CD14-positive monocyte (primary cell): Measurements from ENCODE around the gene KIF3C. TPM values are rescaled to one million over a fixed set of nuclear protein-coding genes. Genes with fewer than 3 reads are reported as not detected.

Experiments
- DNase-seq, 3 donors: peaks; one replicate each; pipeline ENCODE4 v3.0.0-alpha.2; 2011 to 2022
- H2AFZ ChIP-seq: 2 replicates; pipeline ENCODE4 v1.6.0; 2012; ENCODE audit warnings: mild to moderate bottlenecking, low read depth, low read length, inconsistent platforms; ENCODE audit not compliant: insufficient read depth, poor library complexity, severe bottlenecking
- H3K27ac ChIP-seq, 2 donors: 1 replicate in 1 of 2; 2 replicates in 1 of 2; pipeline ENCODE4 v1.5.1; 2012 to 2013; ENCODE audit warnings: low read length in 2 of 2, control low read depth in 1 of 2, inconsistent platforms in 1 of 2, low read depth in 1 of 2, mild to moderate bottlenecking in 1 of 2
- H3K27me3 ChIP-seq, 2 donors: one replicate each; pipeline versions ENCODE4 v1.6.0 to v1.6.1; 2011 to 2013; ENCODE audit warnings: low read length in 2 of 2; ENCODE audit not compliant: control insufficient read depth in 2 of 2, insufficient read depth in 2 of 2
- H3K36me3 ChIP-seq, 2 donors: replicated peaks in 1 of 2; 1 replicate in 1 of 2; 2 replicates in 1 of 2; pipeline versions ENCODE4 v1.5.1 to v1.6.1; 2012 to 2013; ENCODE audit warnings: low read length in 2 of 2, control low read depth in 1 of 2, inconsistent platforms in 1 of 2, mild to moderate bottlenecking in 1 of 2; ENCODE audit not compliant: insufficient read depth in 2 of 2, control insufficient read depth in 1 of 2
- H3K4me1 ChIP-seq, 2 donors: 1 replicate in 1 of 2; 2 replicates in 1 of 2; pipeline versions ENCODE4 v1.5.1 to v1.6.1; 2012 to 2013; ENCODE audit warnings: low read length in 2 of 2, control low read depth in 1 of 2, inconsistent platforms in 1 of 2, mild to moderate bottlenecking in 1 of 2, moderate library complexity in 1 of 2; ENCODE audit not compliant: insufficient read depth in 2 of 2, control insufficient read depth in 1 of 2
- H3K4me2 ChIP-seq: replicated peaks from 2 replicates; pipeline ENCODE3; 2012; ENCODE audit warnings: low read length, moderate library complexity, mild to moderate bottlenecking; ENCODE audit not compliant: poor library complexity, severe bottlenecking; ENCODE audit errors: extremely low read depth
- H3K4me3 ChIP-seq, 3 experiments: fragments of 200-600 bp in 1 of 3; sonication (generic) in 1 of 3; replicated peaks in 1 of 3; 1 replicate in 2 of 3; 2 replicates in 1 of 3; pipeline ENCODE4 v1.5.1; 2011 to 2013; ENCODE audit warnings: low read length in 3 of 3, mild to moderate bottlenecking in 3 of 3, control low read depth in 2 of 3, low read depth in 2 of 3, inconsistent platforms in 1 of 3, moderate library complexity in 1 of 3
- H3K79me2 ChIP-seq: 2 replicates; pipeline ENCODE4 v1.6.0; 2012; ENCODE audit warnings: mild to moderate bottlenecking, control low read depth, inconsistent platforms, low read length, moderate library complexity; ENCODE audit not compliant: insufficient read depth
- H3K9ac ChIP-seq: 2 replicates; pipeline ENCODE4 v1.6.0; 2017; ENCODE audit warnings: low read length, mild to moderate bottlenecking; ENCODE audit not compliant: insufficient read depth, poor library complexity, severe bottlenecking
- H3K9me3 ChIP-seq, 2 donors: replicated peaks in 1 of 2; 1 replicate in 1 of 2; 2 replicates in 1 of 2; pipeline versions ENCODE4 v1.5.1 to v1.6.1; 2012 to 2013; ENCODE audit warnings: low read length in 2 of 2, control low read depth in 1 of 2; ENCODE audit not compliant: control insufficient read depth in 1 of 2, insufficient read depth in 1 of 2
- H4K20me1 ChIP-seq: 2 replicates; pipeline ENCODE4 v1.6.0; 2012; ENCODE audit warnings: mild to moderate bottlenecking, low read length, control low read depth, moderate library complexity; ENCODE audit not compliant: insufficient read depth
- H3K27ac Mint-ChIP-seq, 7 donors: one replicate each; pipeline ENCODE4 v1.8.0; 2020; ENCODE audit warnings: mild to moderate bottlenecking in 7 of 7, mixed read lengths in 7 of 7, moderate library complexity in 6 of 7, inconsistent platforms in 2 of 7
- H3K27me3 Mint-ChIP-seq, 3 donors: one replicate each; pipeline ENCODE4 v1.8.0; 2021 to 2022; ENCODE audit warnings: low read depth in 3 of 3, mild to moderate bottlenecking in 3 of 3, mixed read lengths in 3 of 3, moderate library complexity in 3 of 3, inconsistent platforms in 1 of 3
- H3K36me3 Mint-ChIP-seq, 2 donors: one replicate each; pipeline ENCODE4 v1.8.0; 2020; ENCODE audit warnings: mixed read lengths in 2 of 2, inconsistent platforms in 1 of 2, mild to moderate bottlenecking in 1 of 2
- H3K4me1 Mint-ChIP-seq: one replicate; pipeline ENCODE4 v1.8.0; 2020; ENCODE audit warnings: mild to moderate bottlenecking, mixed read lengths
- H3K4me3 Mint-ChIP-seq, 2 donors: one replicate each; pipeline ENCODE4 v1.8.0; 2020; ENCODE audit warnings: mild to moderate bottlenecking in 2 of 2, mixed read lengths in 2 of 2, moderate library complexity in 1 of 2
- H3K9me3 Mint-ChIP-seq, 7 donors: one replicate each; pipeline ENCODE4 v1.8.0; 2020 to 2022; ENCODE audit warnings: mixed read lengths in 7 of 7, mild to moderate bottlenecking in 6 of 7, moderate library complexity in 6 of 7, inconsistent platforms in 2 of 7
- CTCF ChIP-seq: fragments of 200-600 bp; IDR thresholded peaks from one replicate; pipeline ENCODE4 v1.8.0; 2022; ENCODE audit warnings: antibody characterized with exemption, mild to moderate bottlenecking
- WGBS: methylation state at CpG from one replicate; pipeline ENCODE4 v1.1.5; 2013; ENCODE audit warnings: missing lambda C conversion rate; ENCODE audit not compliant: insufficient coverage; 5-methylcytosine and 5-hydroxymethylcytosine counted together
- intact Hi-C, 2 donors: fragments of 100-400 bp; cut with micrococcal nuclease; formaldehyde crosslinking; loops; one replicate each; pipeline versions ENCODE4 v1.15.0 to v1.15.1; 2023
- polyA plus RNA-seq, 3 donors: library from polyadenylated mRNA; depleted of rRNA in 1 of 3; unstranded in 2 of 3; stranded (reverse) in 1 of 3; fragments of 300-500 nt in 2 of 3; fragments of >200 nt in 1 of 3; fragmentation: Illumina TruSeq in 2 of 3; gene quantifications; 1 replicate in 2 of 3; 2 replicates in 1 of 3; pipeline ENCODE4 v1.2.3, GENCODE V29; 2012 to 2021

The KIF3C gene
- polyA plus RNA-seq, 3 donors = 0.28 to 0.97 (median 0.47) TPM

GRCh38 chr2:25938345-25938744, 44.0 kb downstream of the KIF3C start:
- H3K9me3 ChIP-seq = no peaks in the 10 kb centered on the region
- no peak overlapping the region for H3K9ac ChIP-seq
- Mint-ChIP-seq H3K36me3 (peaks cover 4 to 5% of the 10 kb centered on the region in 2 donors), H3K27ac (no peak overlapping the region), H3K9me3 (no peaks in the 10 kb centered on the region), H3K4me1 (no peaks in the 10 kb centered on the region), H3K27me3 (no peaks in the 10 kb centered on the region), H3K4me3 (no peak overlapping the region)
- no peak overlapping the region for H3K4me3 ChIP-seq
- DNase-seq = no peak
- no peaks in the 10 kb centered on the region for H3K4me1 ChIP-seq
- no peak overlapping the region for H3K4me2 ChIP-seq
- no peaks in the 10 kb centered on the region for H4K20me1 ChIP-seq
- TF ChIP-seq CTCF = no peak
- no peaks in the 10 kb centered on the region for H3K27me3 ChIP-seq
- intact Hi-C loops = no loop called here
- no peaks in the 10 kb centered on the region for H3K79me2 ChIP-seq
- H3K36me3 ChIP-seq = no peaks in the 10 kb centered on the region
- no peak overlapping the region for H2AFZ ChIP-seq
- WGBS = 100% methylated on average over 4 of the region's 6 CpGs
- no peak overlapping the region for H3K27ac ChIP-seq

- Mint-ChIP-seq H3K27me3 (no peaks in the 10 kb centered on the region), H3K4me3 (no peak overlapping the region), H3K36me3 (peaks cover 4 to 5% of the 10 kb centered on the region in 2 donors), H3K4me1 (no peaks in the 10 kb centered on the region), H3K9me3 (no peaks in the 10 kb centered on the region), H3K27ac (peak overlapping the region in 1 of 7 donors; percentile 46)
- H3K36me3 ChIP-seq = no peaks in the 10 kb centered on the region
- H3K27me3 ChIP-seq = no peaks in the 10 kb centered on the region
- no peak for TF ChIP-seq CTCF
- H2AFZ ChIP-seq = no peak overlapping the region
- no peak overlapping the region for H3K4me3 ChIP-seq
- no peaks in the 10 kb centered on the region for H3K9me3 ChIP-seq
- H3K79me2 ChIP-seq = no peaks in the 10 kb centered on the region
- H3K4me1 ChIP-seq = no peaks in the 10 kb centered on the region
- intact Hi-C loops = no loop called here
- 80% methylated on average over 3 of the region's 7 CpGs for WGBS
- no peak for DNase-seq
- H3K27ac ChIP-seq = no peak overlapping the region
- no peak overlapping the region for H3K4me2 ChIP-seq
- no peak overlapping the region for H3K9ac ChIP-seq
- no peaks in the 10 kb centered on the region for H4K20me1 ChIP-seq
Measured at GRCh38 chr2:25936889-25937545, 45.3 kb downstream of the KIF3C start.
